Liver (tissue), 9 donors: ENCODE data around the gene ZMPSTE24. TPM values are rescaled to one million over a fixed set of nuclear protein-coding genes. Genes with fewer than 3 reads are reported as not detected.

Experiments used
- DNase-seq: peaks from one replicate; pipeline ENCODE4 v3.0.0-alpha.2; 2017; ENCODE audit warnings: low spot score
- H3K27ac ChIP-seq, 2 donors: one replicate each; pipeline ENCODE4 v1.7.0; 2013; ENCODE audit warnings: inconsistent platforms in 2 of 2, low read length in 2 of 2, control low read depth in 1 of 2, low read depth in 1 of 2, mild to moderate bottlenecking in 1 of 2
- H3K27me3 ChIP-seq, 4 donors: one replicate each; pipeline versions ENCODE4 v1.6.1 to v1.7.0; 2013; ENCODE audit warnings: low read length in 3 of 4, inconsistent platforms in 1 of 4, mild to moderate bottlenecking in 1 of 4, moderate library complexity in 1 of 4; ENCODE audit not compliant: control insufficient read depth in 4 of 4, insufficient read depth in 4 of 4
- H3K36me3 ChIP-seq, 4 donors: one replicate each; pipeline versions ENCODE4 v1.6.1 to v1.7.0; 2013; ENCODE audit warnings: low read length in 3 of 4, mild to moderate bottlenecking in 3 of 4, low read depth in 1 of 4, moderate library complexity in 1 of 4; ENCODE audit not compliant: control insufficient read depth in 4 of 4, insufficient read depth in 3 of 4
- H3K4me1 ChIP-seq, 4 donors: one replicate each; pipeline versions ENCODE4 v1.6.1 to v1.7.0; 2013; ENCODE audit warnings: low read length in 3 of 4, mild to moderate bottlenecking in 3 of 4, moderate library complexity in 1 of 4; ENCODE audit not compliant: control insufficient read depth in 4 of 4, insufficient read depth in 4 of 4
- H3K4me3 ChIP-seq, 3 donors: one replicate each; pipeline versions ENCODE4 v1.6.1 to v1.7.0; 2013; ENCODE audit warnings: low read length in 3 of 3, control low read depth in 1 of 3, low read depth in 1 of 3, mild to moderate bottlenecking in 1 of 3
- H3K9ac ChIP-seq, 2 donors: one replicate each; pipeline ENCODE4 v1.7.0; 2013; ENCODE audit warnings: low read length in 2 of 2, mild to moderate bottlenecking in 2 of 2, moderate library complexity in 2 of 2, control low read depth in 1 of 2, low read depth in 1 of 2
- H3K9me3 ChIP-seq, 4 donors: one replicate each; pipeline versions ENCODE4 v1.6.1 to v1.7.0; 2013; ENCODE audit warnings: low read length in 3 of 4; ENCODE audit not compliant: control insufficient read depth in 4 of 4
- ATF3 ChIP-seq: IDR thresholded peaks from 2 replicates; pipeline ENCODE4 v1.6.1; 2016; ENCODE audit warnings: antibody characterized with exemption
- CTCF ChIP-seq: fragments of 150-350 bp; IDR thresholded peaks from 2 replicates; pipeline ENCODE4 v1.5.1; 2017; ENCODE audit warnings: improper control_type of control experiment, low read depth, low read length; ENCODE audit not compliant: missing input control
- EGR1 ChIP-seq, 2 donors: IDR thresholded peaks; 2 replicates each; pipeline ENCODE4 v1.6.1; 2016 to 2018; ENCODE audit warnings: antibody characterized with exemption in 2 of 2, low read depth in 2 of 2
- FOXA1 ChIP-seq: IDR thresholded peaks from 2 replicates; pipeline ENCODE4 v1.6.1; 2016; ENCODE audit warnings: antibody characterized with exemption
- FOXA2 ChIP-seq: IDR thresholded peaks from 2 replicates; pipeline ENCODE4 v1.6.1; 2016; ENCODE audit warnings: antibody characterized with exemption
- GABPA ChIP-seq, 2 donors: IDR thresholded peaks in 1 of 2; conservative IDR thresholded peaks in 1 of 2; 2 replicates each; pipeline ENCODE4 v1.6.1; 2016; ENCODE audit warnings: antibody characterized with exemption in 2 of 2, mild to moderate bottlenecking in 1 of 2, moderate library complexity in 1 of 2
- HNF4A ChIP-seq, 2 donors: conservative IDR thresholded peaks; 2 replicates each; pipeline ENCODE4 v1.6.1; 2016; ENCODE audit warnings: antibody characterized with exemption in 2 of 2, mild to moderate bottlenecking in 2 of 2
- HNF4G ChIP-seq: IDR thresholded peaks from 2 replicates; pipeline ENCODE4 v1.6.1; 2016; ENCODE audit warnings: antibody characterized with exemption
- JUND ChIP-seq, 2 donors: IDR thresholded peaks; 2 replicates each; pipeline ENCODE4 v1.6.1; 2016; ENCODE audit warnings: antibody characterized with exemption in 2 of 2
- NR2F2 ChIP-seq: IDR thresholded peaks from 2 replicates; pipeline ENCODE4 v1.6.1; 2016; ENCODE audit warnings: antibody characterized with exemption
- RAD21 ChIP-seq, 2 donors: IDR thresholded peaks; 2 replicates each; pipeline ENCODE4 v1.6.1; 2016; ENCODE audit warnings: antibody characterized with exemption in 2 of 2, mild to moderate bottlenecking in 2 of 2
- REST ChIP-seq: IDR thresholded peaks from 2 replicates; pipeline ENCODE4 v1.6.1; 2016; ENCODE audit warnings: antibody characterized with exemption, mild to moderate bottlenecking
- RXRA ChIP-seq, 2 donors: IDR thresholded peaks; 2 replicates each; pipeline ENCODE4 v1.6.1; 2017 to 2018; ENCODE audit warnings: antibody characterized with exemption in 2 of 2, mild to moderate bottlenecking in 1 of 2
- TAF1 ChIP-seq: conservative IDR thresholded peaks from 2 replicates; pipeline ENCODE4 v1.6.1; 2016; ENCODE audit warnings: antibody characterized with exemption, mild to moderate bottlenecking
- YY1 ChIP-seq: IDR thresholded peaks from 2 replicates; pipeline ENCODE4 v1.6.1; 2016; ENCODE audit warnings: antibody characterized with exemption, mild to moderate bottlenecking
- WGBS: extraction: QIAGEN DNeasy Blood & Tissue Kit; methylation state at CpG from one replicate; pipeline ENCODE4 v1.1.7; 2013; 5-methylcytosine and 5-hydroxymethylcytosine counted together
- polyA plus RNA-seq, 2 donors: library from polyadenylated mRNA; stranded (reverse) in 1 of 2; unstranded in 1 of 2; fragments of 200-250 nt in 1 of 2; fragments of >200 nt in 1 of 2; fragmentation: Nextera tagmentation in 1 of 2; extraction: Ambion mirVana in 1 of 2; gene quantifications; one replicate each; pipeline versions ENCODE4 v1.2.1 to v1.2.3, GENCODE V29; 2013 to 2015
- total RNA-seq, 2 donors: library from RNA; depleted of rRNA; stranded (reverse); fragments of >200 nt; gene quantifications; one replicate each; pipeline ENCODE4 v1.2.3, GENCODE V29; 2014
- donor health status: healthy.
- donor health status: healthy.
- donor health status: healthy.
- donor health status: healthy.
- donor health status: healthy.

Gene ZMPSTE24
- total and polyA plus RNA-seq, 4 donors: 17.3 to 40.1 (median 22.6) TPM

GRCh38 chr1:40317394-40318074, 59.5 kb downstream of the ZMPSTE24 start:
- no peak overlapping the region for H3K9ac ChIP-seq
- H3K4me1 ChIP-seq: peaks cover 10 to 21% (median 15%) of the 10 kb centered on the region in 4 donors
- H3K27ac ChIP-seq: no peak overlapping the region
- TF ChIP-seq REST (no peak), RXRA (IDR thresholded peaks at IDR 0.05) (no peak)
- peaks cover 0 to 6% (median 3%) of the 10 kb centered on the region in 4 donors for H3K27me3 ChIP-seq
- WGBS: 47% methylated on average over 21 of the region's 21 CpGs
- H3K36me3 ChIP-seq: no peaks in the 10 kb centered on the region
- DNase-seq: no peak
- H3K4me3 ChIP-seq: peak overlapping the region in 1 of 3 donors; percentile 49
- no peaks in the 10 kb centered on the region for H3K9me3 ChIP-seq

GRCh38 chr1:40318476-40318875, 60.4 kb downstream of the ZMPSTE24 start:
- no peak overlapping the region for H3K4me3 ChIP-seq
- DNase-seq: no peak
- no peak overlapping the region for H3K27ac ChIP-seq
- no peaks in the 10 kb centered on the region for H3K9me3 ChIP-seq
- WGBS: 94% methylated on average over 4 of the region's 4 CpGs
- no peak overlapping the region for H3K9ac ChIP-seq
- H3K27me3 ChIP-seq: peaks cover 0 to 6% (median 3%) of the 10 kb centered on the region in 4 donors
- no peaks in the 10 kb centered on the region for H3K36me3 ChIP-seq
- H3K4me1 ChIP-seq: peaks cover 10 to 21% (median 15%) of the 10 kb centered on the region in 4 donors
- TF ChIP-seq RXRA (IDR thresholded peaks at IDR 0.05): no peak
- no peak for TF ChIP-seq TAF1
- no peak for TF ChIP-seq FOXA2
- no peak for TF ChIP-seq GABPA (IDR thresholded peaks at IDR 0.05 in 1 of 2, conservative IDR thresholded peaks at IDR 0.05 in 1 of 2)
- TF ChIP-seq FOXA1: no peak
- TF ChIP-seq YY1: no peak

DNA sequence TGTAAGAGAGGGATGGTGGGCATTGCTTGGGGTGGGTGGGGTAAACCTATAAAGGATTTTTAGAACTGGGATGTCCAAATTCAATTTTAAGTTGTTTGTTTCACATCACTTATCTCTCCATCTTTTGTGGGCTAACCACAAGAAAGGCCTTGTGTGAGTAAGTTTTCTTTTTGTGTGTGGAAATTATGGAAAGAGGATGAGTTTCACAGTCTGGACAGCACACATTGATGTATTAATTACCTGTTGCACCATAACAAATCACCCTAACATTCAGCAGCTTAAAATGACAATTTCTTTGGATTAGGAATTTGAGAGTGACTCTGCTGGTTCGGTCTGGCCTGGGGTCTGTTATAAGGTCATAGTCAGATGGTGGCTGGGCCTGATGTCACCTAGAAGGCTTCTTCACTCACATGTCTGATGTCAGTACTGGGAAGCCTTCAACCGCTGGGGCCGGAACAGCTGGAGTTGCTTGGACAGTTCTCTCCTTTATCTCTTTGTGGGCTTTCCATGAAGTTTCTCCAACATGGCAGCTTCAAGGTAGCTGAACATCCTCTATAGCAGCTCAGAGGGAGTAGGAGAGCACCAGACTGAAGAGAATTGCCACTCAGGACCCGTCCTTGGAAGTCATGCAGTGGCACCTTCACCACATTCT, 61.1 kb downstream of the ZMPSTE24 start:
- Histone ChIP-seq H3K4me3 (no peak overlapping the region), H3K27ac (no peak overlapping the region), H3K9ac (no peak overlapping the region), H3K9me3 (no peaks in the 10 kb centered on the region), H3K36me3 (no peaks in the 10 kb centered on the region), H3K27me3 (peaks cover 0 to 6% (median 3%) of the 10 kb centered on the region in 4 donors), H3K4me1 (peaks cover 10 to 21% (median 15%) of the 10 kb centered on the region in 4 donors)
- DNase-seq: no peak
- 93% methylated on average over 4 of the region's 4 CpGs for WGBS
- TF ChIP-seq JUND (IDR thresholded peaks at IDR 0.05) (no peak), ATF3 (no peak), HNF4A (conservative IDR thresholded peaks at IDR 0.05) (no peak), EGR1 (IDR thresholded peaks at IDR 0.05; ENCODE audit: low read depth in 2 of 2) (no peak), TAF1 (no peak), YY1 (no peak), CTCF (no peak), FOXA1 (no peak), FOXA2 (no peak), NR2F2 (no peak), HNF4G (no peak), REST (no peak), RAD21 (IDR thresholded peaks at IDR 0.05) (no peak)
